GM20431 (cell line): ENCODE data around the gene MBOAT7.
"Not testable (repeated sequence)": the region's sequence is repeated elsewhere in the genome, so short reads cannot be mapped to it uniquely, and the experiment has no call there.

Experiments
- in situ Hi-C: fragments of 300-500 bp; cut with MseI, MboI; formaldehyde crosslinking; loops from one replicate; pipeline ENCODE4 v1.15.0; 2020; ENCODE audit warnings: low sequenced_read_pairs; ENCODE audit not compliant: unreplicated experiment

MBOAT7 gene, protein sequence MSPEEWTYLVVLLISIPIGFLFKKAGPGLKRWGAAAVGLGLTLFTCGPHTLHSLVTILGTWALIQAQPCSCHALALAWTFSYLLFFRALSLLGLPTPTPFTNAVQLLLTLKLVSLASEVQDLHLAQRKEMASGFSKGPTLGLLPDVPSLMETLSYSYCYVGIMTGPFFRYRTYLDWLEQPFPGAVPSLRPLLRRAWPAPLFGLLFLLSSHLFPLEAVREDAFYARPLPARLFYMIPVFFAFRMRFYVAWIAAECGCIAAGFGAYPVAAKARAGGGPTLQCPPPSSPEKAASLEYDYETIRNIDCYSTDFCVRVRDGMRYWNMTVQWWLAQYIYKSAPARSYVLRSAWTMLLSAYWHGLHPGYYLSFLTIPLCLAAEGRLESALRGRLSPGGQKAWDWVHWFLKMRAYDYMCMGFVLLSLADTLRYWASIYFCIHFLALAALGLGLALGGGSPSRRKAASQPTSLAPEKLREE

DNA sequence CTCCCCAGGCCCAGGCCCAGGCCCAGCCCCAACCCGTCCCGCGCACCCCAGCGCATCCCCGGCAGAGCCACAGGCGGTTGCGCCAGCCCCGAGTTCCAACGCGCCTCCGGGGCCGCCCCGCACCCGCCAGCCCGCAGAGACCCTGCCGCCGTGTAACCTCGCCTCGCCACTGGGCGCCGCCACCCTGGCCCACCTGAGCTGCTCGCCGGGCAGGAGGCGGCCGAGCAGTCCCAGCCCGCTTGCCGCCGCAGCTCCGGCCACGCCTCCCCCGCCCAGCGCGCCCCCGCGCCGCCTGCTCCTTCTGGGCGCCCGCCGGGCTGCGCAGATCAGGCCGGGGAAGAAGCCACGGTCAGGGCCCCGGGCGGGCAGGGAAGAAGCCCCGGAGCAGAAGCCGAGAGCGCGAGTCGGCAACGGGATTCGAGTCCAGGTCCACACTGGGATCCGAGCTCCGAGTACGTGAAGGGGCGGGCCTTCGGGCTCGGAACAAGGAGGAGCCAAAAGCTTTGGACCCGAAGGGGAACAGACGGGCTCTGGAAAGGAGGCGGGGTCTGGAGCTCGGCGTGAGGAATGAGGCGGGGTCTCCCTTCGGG is at the start of gene MBOAT7:
Gene MBOAT7 (minus strand): TSS at position 436 of the 590 bp plus-strand sequence. CDS start 1,072 bp downstream, outside the sequence.
- in situ Hi-C loops: no loop called here

DNA sequence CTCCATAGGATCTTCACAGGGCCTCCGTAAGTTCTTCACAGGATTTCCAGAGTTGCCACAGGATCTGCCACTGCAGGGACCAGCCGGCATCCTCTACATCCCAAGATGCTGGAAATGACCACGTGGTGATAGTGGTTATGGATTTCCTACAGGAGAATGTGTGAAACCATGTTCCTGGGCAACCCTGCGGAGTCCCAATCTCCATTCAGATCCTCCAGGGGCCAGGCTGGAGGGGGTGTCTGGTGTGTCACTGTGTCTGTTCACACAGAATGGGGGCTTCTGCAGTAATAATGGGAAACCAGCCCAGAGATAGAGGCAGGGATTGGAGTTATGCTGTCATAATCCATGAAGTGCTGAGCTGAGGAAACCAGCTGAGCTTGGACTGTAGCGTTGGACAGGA is 44.6 kb upstream of the MBOAT7 start:
- in situ Hi-C loops: no loop called here

DNA sequence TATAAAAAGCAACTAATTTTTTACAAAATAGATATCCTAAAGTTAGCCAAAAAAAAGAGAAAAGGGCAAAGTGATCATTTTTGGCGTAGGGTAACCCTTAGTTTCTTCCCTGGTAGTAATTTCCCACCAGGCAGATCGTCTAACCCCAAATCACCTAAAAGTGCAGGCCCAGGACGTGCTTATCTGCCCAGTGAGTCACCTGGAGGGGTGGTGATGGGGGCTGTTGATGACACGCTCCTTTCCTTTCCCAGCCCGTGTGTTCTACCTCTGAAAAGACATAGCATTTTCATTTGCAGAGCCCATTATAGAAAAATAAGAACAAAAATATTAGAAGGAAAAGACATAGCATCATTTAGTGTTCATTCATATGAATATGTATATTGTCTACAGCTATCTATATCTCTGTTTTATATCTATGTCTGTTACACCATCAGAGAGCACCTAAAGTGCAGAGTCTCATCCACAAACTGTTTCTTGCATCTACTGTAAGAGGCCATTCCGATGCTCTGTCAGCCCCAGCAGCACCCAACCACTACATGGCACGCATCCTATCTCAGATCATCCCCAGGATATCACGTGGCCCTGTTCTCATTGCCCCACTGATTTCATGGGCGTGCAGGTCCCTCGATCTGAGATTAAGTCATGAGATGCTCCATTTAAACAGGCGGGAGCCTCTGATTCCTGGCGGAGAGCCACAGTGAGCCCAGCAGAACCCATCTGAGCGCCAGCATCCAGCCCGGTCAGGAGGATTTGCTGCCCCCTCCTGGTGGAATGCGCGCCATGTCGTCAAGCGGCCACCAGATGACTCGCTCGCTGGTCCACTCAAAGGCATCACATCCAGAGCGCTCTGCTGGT is 41.9 kb upstream of the MBOAT7 start:
- in situ Hi-C loops: no loop called here

DNA sequence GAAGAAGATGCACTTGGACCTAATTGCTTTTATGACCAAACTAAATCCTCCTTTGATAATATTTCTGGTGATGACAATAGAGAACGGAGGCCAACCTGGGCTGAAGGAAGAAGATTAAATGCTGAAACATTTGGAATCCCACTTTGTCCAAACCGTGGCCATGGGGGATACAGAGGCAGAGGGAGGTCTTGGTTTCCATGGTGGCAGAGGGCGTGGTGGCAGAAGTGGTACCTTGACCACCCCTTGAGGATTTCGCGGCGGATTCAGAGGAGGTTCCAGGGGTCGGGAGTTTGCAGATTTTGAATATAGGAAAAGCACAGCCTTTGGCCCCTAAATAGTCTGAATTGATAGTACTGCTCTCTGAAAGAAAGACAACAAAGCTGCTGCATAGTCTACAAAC is 40.7 kb upstream of the MBOAT7 start:
- in situ Hi-C loops: no loop called here

DNA sequence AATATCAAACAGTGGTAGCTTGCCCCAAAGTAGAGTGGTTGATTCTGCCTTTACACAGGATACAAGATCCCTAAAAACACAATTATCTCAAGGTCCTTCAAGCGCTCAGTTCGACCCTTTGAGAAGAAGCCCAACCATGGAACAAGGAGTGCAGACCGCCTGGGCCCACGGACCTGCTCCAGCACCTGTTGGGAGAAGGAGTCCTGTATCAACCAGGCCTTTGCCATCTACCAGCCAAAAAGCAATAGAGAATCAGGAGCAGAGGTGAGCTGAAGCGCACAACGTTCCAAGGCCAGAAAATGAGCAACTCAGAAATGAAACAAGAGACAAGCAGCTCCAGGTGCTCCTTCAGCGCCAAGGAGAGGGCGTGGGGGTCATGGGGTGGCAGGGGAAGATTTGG is 39.8 kb upstream of the MBOAT7 start:
- in situ Hi-C loops: loop anchor here (5.0 kb wide), 1 partner anchor 52 kb away; no protein-coding TSS in a partner anchor

DNA sequence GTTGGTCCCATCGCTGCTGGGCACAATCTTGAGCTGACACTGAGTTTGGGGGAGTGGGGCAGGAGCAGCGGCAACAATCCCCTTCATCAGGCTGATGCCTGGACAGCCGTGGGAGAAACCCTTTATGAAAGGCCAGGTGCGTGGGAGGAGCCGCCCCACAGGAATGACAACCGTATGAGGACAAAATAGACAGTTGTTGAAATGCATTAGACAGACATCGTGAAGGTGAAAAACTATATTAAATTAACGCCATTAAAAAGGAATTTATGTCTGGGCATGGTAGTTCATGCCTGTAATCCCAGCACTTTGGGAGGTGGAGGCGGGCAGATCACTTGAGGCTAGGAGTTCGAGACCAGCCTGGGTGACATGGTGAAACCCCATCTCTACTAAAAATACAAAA is 35.2 kb upstream of the MBOAT7 start:
- in situ Hi-C loops: loop anchor here (5.0 kb wide), 1 partner anchor 47 kb away; no protein-coding TSS in a partner anchor

DNA sequence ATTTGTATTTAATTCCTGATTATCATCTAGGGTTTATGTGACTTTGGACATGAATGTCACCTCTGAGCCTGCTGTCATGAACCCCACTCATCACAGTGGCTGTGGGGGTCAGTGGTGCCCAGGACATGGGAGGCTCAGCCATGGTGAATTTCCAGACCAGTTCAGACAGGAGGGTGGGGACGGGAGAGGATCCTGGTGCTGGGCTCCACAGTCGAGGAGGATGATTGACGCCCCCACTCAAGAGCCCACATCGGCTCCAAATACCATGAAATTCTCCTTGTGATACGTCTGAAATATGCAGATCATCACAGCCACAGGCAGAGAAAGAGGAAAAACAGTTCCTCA is 34.5 kb upstream of the MBOAT7 start:
- in situ Hi-C loops: not testable (repeated sequence)

DNA sequence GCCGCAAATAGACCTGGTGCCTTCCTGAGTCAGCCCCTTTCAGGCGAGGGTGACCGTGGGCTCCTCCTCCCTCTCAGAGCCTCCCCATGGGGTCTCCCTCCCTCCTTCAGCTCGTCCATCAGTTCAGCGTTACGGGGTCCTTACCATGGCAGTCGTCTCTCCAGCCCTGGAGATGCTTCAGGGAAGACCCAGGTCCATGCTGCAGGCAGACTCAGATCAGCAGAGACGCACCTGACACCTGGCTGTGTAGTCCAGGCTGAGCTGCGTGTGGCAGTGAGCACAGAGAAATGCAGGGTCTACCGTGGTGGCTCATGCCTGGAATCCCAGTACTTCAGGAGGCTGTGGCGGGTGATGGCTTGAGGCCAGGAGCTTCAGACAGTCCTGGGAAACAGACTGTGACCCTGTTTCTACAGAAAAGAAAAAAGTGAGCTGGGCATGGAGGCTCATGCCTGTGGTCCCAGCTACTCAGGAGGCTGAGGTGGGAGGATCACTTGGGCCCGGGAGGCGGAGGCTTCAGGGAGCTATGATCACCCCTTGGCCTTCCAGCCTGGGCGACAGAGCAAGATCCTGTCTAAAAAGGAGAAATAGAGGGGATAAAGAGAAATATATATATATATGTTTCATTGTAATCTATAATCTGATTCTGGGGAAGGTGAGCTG is 34.0 kb upstream of the MBOAT7 start:
- in situ Hi-C loops: not testable (repeated sequence)

DNA sequence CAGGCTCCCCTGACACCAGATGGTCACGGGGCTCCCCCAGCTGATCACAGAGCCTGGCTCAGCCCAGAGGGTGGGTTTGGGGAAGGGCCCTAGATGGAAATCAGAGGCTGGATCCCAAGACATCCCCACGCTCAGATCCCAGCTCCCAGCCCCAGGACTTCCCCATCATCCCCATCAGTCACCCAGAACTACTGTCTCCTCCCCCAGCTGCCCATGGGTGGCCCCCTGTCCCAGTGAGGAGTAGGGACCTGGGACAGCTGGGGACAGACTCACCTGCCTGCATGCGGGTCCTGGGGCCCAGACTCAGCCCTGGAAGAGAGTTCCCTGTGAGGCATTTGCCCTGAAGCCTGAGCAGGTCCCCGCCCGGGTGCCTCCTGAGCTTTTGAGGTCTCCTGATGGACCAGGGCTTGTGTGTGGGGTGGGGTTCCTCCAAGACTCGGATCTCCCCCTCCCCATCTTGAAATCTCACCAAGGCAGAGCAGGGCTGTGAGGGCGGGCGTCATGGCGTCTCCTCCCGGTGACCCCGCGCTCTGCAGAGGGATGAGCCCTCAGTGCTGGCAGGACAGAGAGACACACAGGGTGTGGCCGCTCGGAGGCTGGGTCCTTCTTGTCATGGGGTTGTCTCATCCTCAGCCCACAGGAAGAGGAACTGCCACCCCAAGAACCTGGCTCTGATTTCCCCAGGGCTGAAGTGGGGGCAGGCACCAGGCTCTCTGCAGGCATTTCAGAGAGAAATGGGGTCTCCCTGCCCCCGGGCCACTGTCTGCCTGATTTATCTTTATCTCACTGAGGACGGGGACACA is 33.3 kb upstream of the MBOAT7 start, which contains the start of gene LILRB3:
Gene LILRB3 (minus strand): TSS at position 534 of the 803 bp plus-strand sequence. CDS start 31 bp downstream, at position 503.
- in situ Hi-C loops: not testable (repeated sequence)

DNA sequence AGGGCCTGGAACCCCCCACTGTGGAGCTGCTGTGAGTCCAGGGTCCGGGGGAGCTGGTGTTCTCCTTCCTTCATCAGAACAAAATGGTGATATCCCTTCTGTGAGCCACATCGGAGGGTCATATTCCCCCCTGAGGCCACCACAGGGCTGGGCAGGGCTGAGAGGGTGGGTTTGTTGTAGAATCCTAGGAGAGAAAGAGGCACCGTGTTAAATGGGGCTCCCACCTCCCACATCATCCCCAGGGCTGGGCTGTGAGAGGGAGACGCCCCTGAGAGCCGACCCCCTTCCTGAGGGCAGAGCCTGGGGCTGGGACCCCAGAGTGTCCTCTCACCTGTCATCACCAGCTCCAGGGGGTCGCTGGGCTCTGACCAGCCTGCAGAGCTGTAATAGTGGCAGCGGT is 32.6 kb upstream of the MBOAT7 start:
- in situ Hi-C loops: not testable (repeated sequence)

DNA sequence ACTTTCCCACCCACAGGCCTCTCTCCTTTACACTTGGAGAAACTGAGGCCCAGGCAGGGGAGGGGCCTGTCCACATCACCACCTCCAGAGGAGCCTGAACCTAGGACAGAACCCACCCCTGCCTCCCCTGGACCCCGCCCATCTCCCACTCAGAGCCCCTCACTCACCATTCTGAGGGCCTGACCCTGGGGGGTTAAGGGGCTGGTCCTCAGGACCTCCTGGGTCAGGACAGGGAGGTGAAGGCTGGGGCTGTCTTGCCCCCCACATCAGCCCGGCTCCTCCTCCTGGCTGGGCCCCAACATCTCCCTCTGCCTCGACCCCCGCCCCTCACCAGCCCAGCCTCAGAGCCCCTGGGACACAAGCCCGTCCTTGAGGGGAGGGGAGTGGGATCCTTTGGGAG is 30.3 kb upstream of the MBOAT7 start:
- in situ Hi-C loops: not testable (repeated sequence)

DNA sequence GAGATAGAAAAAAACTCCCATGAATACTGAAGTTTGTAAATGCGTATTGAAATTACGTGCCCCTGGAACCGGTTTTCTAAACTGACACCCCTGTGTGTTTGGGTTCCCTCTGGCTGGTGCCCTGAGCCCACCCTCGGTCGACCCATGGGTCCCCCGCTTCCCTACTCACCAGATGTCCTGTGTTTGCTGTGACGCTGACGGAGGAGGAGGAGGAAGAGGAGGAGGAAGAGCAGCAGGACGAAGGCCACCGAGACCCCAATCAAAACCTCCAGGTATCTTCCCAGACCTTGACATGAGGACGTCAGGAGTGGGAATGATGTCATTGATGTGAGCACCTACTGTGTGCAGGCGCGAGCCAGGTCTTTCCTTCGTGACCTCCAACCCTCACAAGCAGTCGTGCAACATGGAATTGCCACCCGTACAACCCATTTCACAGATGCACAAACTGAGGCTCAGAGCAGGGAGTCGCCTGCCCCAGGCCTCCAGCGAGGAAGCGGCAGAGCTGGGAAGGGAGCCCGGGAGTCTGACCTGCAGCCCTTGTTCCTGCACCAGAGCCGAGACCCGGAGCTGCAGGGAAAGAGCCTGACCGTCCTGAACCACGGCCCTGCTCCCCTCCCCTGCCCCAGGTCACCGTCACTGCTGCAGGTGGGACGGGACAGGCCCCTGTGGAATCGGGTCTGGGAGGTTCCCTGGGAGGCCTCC is 29.7 kb upstream of the MBOAT7 start:
- in situ Hi-C loops: no loop called here

DNA sequence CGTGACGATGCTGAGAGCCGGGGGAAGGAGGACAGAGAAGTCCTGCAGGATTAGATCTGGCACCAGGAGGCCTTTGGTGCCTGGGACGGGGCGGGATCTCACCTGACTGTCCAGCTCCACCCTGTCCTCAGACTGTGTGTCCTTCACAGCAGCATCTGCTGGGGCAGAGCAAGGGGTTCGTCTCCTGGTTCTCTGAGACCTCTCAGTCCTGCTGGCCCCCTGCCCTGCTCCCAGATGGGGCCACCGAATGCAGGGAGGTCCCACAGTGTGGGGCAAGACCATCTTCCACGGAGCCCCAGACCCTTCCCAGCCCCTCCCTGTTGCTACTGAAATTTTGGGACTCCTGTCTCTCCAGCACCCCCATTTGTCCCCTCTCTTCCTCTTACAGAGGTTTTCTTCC is 28.9 kb upstream of the MBOAT7 start:
- in situ Hi-C loops: no loop called here

DNA sequence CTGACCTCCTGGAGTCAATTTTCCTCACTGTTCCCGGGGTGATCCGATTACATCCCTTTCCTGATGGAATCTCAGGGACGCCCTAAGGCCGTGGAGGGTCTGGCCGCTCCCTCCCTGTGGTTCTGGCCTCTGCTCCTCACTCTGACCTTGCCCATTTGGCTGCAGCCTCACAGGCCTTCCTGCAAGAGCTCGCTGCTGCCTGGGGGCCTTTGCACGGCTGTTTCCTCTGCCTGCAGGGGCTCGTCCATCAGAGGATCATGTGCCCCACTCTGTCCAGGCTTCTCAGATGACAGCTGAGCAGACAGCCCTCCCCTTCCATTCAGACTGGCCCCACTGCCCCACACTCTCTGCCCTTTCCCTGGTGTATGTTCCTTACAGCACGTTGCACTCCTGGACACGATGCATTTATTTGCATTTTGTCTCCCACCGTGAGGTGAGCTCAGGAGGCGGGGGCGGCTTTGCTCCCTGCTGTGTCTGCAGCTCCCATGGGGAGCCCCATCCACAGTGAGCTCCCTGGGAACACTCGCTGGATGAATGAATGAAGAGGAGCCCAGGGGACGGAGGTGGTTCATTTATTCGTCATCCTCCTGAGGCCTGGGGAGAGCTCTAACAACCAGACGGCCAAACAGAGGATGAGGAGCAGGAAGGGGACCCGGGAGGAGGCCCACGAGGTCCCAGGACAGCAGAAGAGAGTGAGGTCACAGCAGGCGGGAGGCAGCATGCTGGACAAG is 28.3 kb upstream of the MBOAT7 start:
- in situ Hi-C loops: not testable (repeated sequence)

DNA sequence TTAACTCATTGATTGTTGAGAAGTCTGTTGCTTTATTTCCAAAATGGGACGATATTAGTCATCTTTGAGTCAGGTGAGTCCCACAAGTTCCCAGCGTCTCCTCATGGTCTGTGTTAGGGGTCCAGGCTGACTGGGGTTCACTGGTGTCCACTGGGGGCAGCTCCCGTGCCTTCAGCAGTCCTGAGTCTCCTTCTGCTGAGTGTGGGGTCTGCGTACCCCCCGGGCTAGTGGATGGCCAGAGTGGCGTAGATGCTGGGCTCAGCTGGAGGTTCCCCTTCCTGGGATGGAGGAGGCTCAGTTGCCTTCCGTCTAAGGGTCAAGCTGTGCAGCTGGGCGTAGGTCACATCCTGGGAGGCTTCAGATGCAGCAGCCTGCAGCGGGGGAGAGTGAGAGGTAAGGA is 27.5 kb upstream of the MBOAT7 start:
- in situ Hi-C loops: no loop called here

DNA sequence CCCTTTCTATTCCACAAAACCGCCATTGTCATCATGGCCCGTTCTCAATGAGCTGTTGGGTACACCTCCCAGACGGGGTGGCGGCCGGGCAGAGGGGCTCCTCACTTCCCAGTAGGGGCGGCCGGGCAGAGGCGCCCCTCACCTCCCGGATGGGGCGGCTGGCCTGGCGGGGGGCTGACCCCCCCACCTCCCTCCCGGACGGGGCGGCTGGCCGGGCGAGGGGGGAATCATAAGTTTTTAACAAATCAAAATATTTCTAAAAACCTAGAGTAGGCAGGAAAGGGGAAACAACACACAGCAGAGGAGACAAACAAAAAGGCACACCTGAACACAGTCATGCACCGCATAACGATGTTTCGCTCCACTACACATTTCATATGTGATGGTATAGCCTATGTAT is 25.4 kb upstream of the MBOAT7 start:
- in situ Hi-C loops: not testable (repeated sequence)

DNA sequence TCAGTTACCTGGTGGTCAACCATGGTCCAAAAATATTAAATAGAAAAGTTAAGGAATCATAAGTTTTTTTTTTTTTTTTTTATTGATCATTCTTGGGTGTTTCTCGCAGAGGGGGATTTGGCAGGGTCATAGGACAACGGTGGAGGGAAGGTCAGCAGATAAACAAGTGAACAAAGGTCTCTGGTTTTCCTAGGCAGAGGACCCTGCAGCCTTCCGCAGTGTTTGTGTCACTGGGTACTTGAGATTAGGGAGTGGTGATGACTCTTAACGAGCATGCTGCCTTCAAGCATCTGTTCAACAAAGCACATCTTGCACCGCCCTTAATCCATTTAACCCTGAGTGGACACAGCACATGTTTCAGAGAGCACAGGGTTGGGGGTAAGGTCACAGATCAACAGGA is 24.8 kb upstream of the MBOAT7 start:
- in situ Hi-C loops: not testable (repeated sequence)

DNA sequence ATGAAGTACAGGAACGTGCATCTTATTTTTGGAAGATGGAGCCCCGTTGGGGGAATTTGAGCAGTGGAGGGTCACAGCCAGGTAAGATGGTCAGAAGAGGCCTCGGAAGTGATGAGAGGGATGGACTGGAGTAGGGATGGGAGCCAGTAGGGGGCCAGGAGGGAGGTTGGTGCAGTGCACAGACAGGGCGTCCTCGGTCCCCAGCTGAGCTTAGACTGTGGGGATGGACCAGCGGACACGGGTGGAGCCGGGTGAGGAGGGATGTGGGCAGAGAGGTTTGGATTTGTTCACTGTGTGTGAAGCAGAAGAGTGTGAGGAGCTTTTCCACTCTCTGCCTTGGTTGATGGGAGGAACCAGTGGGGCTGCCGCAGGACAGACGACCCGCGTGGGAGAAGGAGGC is 21.9 kb upstream of the MBOAT7 start:
- in situ Hi-C loops: no loop called here
